Activated CD8-positive, alpha-beta memory T cell treated with anti-CD3 and anti-CD28 coated beads, Interleukin-2, amount 50 U/mL, for 24 hours (primary cell): ENCODE data around the gene PHF19.

ENCODE experiments used
- DNase-seq: peaks from one replicate; pipeline ENCODE4 v3.0.0-alpha.2; 2020; ENCODE audit errors: extremely low read depth

The PHF19 gene

DNA sequence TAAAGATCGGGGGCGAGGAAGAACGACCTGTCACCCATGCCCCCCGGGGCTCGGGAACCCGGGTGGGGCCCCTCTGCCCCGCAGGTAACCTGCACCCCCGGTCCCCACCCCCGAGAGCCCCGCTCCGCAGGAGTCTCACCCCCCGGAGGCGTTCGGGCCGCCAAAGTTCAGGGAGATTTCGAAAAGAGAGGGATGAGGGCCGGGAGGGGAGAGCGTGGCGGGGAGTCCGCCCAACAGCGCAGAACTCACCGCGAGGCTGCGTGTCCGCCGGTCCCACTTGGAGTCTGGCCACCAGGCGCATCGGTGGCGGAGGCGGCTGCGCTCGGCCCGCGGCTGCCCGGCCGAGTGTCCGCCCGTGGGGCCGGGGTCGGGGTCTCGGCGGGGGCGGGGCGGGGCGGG lies at the start of gene PHF19:
Gene PHF19 (minus strand): TSS at position 347 of the 399 bp plus-strand sequence. CDS start 2,447 bp downstream, outside the sequence.
- DNase-seq = no peak

- DNase-seq = no peak
Measured at GRCh38 chr9:120926397-120926928, 49.5 kb upstream of the PHF19 start, which contains the start of gene TRAF1. Gene TRAF1, minus strand, starts transcription at chr9:120926796. Its CDS starts 721 bp downstream, at chr9:120926075.

DNA sequence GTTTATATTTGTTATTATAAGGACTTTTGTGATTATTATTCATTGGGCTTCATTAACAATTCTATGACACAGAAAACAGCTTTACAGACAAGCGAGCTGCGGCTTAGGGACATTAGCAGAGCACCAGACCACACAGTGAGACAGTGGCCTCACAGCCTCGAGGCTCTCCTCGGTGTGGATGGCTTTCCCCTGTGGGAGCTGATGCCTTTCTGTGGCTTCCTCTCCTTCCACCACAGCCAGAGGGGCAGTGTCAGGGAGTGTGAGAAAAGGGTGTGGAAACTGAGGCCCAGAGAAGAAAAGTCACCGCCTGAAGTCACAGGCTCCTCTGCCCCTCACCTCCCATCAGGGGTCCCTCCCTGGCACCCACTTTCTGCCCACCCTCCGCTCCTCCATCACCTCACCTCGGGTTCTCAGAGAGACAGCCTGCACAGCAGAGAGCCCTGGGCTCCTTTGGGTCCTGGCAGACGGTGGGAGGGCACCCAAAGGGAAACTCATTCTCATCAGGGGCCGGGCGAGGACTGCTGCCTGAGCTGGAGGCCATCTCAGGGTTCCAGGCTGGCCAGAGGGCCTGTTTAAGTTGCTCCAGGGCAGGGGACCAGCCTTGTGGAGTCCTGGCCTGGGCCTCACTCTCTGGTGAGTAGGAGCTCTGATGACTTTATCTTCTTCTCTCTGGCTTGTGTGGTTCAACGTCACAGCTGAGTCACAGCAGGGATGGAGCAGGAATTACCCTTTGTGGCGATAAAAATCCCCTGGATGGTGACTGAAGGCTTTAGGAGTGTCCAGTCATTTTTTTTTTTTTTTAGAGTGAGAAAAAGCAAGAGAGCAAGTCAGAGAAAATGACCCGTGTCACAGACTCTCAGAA lies 48.8 kb upstream of the PHF19 start:
- peak; percentile 73 for DNase-seq

- DNase-seq = no peak
Measured at GRCh38 chr9:120924698-120925534, 47.9 kb upstream of the PHF19 start.

GRCh38 chr9:120923620-120924328 lies 46.8 kb upstream of the PHF19 start:
- DNase-seq = no peak

- DNase-seq = no peak
Measured at GRCh38 chr9:120922404-120923195, 45.6 kb upstream of the PHF19 start.

DNA sequence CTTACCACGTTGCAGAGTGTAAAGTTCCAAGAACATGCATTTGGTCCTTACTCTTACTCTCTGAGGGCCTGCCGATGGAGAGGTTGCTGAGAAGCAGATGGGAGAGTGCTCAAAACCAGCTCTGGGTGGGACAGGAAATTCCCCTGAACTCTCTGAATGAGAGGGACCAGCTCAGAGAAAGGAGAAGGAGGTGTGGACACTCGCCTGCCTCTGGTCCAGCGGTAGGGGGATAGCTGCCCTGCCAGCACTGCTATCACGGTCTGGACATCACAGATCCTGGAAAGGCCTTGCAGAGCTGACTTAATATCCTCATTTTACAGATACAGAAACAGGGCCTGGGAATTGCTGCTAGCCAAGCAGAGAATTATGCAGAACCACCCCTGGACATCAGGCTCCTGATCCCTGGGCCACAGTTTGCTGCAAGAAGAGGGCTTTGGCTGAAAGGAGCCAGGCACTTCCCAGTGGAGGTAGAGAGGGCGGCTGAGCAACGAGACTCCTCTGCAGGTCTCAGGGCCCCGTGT lies 44.7 kb upstream of the PHF19 start:
- no peak for DNase-seq

DNA sequence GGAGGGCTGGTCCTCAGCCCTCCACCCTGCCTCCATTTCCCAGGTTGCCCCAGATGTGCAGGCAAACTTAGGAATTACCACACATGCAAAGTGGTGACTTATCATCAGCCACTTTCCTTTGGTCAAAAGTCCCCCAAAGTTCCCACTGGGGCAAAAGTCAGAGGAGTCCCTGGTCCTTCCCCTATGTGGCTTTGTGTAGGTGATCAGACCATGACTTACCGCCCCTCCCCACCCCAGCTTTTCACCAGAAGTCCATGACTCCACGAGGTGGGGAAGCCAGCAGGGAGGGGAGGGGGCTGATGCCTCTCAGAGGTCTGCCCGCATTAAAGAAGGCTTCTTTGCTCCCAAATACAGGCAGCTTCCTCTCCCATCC lies 43.8 kb upstream of the PHF19 start:
- DNase-seq = no peak

GRCh38 chr9:120919843-120920805 lies 43.1 kb upstream of the PHF19 start:
- DNase-seq = no peak

DNA sequence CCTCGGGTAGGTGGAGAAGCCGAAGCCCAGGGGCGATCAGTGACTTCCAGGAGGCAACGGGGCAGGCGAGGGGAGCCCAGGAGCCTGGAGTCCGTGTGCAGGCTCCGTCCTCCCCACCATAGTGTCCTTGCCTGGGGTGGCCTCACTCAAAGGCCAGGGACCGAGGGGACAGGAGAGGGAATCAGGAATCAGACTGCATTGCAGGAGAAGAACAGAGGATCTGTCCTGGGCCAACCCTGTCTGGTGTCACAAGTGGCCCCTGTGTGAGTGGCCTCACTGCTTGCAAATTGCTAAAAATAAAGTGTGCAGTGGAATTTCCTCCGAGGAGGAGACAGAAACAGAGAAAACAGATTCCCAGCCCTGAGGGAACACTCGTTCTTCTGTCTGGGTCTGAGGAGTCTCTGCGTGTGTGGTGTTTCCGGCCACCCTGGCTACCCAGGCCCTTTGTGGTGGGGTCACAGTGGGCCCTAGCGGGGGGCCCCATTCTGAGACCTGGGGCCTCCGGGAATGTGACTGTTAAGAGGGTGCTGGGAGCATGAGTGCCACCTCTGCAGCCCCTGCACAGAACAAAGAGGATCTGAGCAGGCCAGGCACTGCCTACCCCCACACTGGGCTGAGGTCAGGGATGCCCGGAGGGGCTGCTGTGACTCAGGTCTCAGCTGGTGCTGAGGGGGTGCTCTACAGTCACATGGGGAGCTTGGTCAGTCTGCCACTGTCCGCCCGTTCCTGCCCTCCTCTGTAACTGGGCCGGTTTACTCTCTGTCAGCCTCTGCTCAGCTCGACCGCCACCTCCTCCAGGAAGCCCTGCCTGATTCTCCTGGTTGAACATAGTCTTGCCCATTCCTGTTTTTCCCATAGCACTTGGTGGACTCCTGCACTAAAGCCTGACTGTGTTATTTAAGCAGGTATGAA lies 42.2 kb upstream of the PHF19 start:
- no peak for DNase-seq

DNA sequence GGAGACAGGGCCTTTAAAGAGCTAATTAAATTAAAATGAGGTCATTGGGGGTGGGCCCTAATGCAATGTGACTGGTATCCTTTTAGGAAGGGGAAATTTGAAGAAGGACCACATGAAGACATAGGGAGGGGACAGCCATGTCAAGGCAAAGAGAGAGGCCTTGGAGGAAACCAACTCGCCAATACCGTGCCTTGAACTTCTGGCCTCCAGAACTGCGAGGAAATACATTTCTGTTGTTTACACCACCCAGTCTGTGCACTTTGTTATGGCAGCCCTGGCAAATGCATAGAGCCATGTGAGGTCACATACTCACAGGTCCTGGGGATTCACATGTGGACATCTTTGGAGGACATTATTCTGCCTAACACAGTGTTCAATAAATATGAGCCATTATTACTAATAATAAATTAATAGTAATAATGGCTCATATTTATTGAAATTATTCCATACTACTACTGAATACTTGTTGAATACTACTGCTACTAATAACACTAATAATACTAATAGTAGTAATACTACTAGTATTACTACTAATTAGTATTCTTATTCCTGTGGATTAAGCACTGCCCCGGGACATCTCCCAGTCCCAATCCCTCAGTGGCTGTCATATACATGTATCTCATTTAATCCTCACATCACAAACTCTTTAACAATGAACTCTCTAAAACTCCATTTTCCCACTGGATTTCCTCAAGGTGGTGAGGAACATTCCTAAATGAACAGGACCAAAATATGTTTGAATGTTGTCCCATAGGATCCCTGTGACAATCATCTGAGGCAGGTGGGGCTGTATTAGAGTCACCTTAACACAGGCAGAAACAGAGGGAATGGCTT lies 41.2 kb upstream of the PHF19 start:
- DNase-seq = no peak

- DNase-seq = no peak
Measured at GRCh38 chr9:120916991-120917880, 40.2 kb upstream of the PHF19 start.

DNA sequence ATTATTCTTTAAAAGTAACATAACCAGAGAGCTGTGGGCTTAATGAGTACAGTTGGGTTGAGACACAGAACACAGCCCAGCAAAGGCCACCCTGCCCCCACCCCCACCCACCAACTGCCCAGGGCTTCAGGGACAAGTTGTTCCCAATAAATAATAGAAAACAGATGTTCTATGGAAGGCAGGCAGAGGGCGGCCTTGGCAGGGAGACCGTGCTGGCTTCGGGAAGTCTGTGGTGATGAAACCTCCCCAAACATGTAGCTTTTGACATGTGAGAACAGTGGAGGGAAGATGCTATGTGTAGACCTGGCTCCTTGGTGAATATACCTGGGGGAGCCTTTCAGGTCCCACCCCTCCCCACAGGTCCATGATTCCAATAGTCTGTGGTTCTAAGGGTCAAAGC lies 39.6 kb upstream of the PHF19 start:
- DNase-seq = no peak

DNA sequence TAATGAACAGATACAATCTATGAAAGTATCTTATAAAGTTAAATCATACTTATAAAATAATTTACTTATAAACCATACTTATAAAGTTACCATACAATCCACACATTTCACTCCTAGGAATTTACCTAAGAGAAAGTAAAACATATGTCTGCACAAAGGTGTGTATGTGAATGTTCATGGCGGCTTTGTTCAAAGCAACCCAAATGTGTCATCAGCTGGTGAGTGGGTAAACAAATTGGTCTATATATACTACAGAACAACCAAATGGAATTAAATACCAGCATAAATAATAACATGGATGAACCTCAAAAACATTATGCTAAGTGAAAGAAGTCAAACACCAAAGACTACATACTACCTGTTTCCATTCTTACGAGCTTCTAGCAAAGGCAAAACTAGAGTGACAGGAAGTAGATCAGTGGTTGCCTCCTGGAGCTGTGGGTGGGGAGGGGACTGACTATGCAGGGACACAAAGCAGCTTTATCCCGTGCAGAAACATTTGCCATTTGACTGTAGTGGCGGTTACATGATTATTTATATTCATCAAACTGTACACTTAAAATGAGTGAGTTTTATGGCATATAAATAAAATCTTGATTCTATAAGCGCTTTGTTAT lies 39.0 kb upstream of the PHF19 start:
- DNase-seq = no peak

DNA sequence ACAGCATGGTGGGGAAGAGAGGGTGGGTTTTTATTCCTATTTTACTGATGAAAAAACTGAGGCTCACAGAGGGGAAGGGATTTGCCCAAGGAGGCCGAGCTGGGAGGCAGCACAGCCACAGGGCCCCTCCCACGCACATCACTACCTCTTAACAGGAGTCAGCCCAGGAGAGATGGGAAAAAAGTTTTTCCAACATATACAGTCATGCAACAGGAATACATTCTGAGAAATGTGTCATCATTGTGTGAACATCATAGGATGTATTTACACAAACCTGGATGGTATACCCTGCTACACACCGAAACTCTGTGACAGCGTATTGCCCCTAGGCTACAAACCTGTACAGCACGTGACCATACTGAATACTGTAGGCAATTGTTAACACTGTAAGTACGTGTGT lies 38.0 kb upstream of the PHF19 start:
- no peak for DNase-seq

- DNase-seq = no peak
Measured at GRCh38 chr9:120914396-120914795, 37.4 kb upstream of the PHF19 start.
